Liver (tissue), 9 donors: ENCODE data around the gene BID. TPM values are rescaled to one million over a fixed set of nuclear protein-coding genes. Genes with fewer than 3 reads are reported as not detected.

ENCODE experiments used
- DNase-seq: peaks from one replicate; pipeline ENCODE4 v3.0.0-alpha.2; 2017; ENCODE audit warnings: low spot score
- H3K27ac ChIP-seq, 2 donors: one replicate each; pipeline ENCODE4 v1.7.0; 2013; ENCODE audit warnings: inconsistent platforms in 2 of 2, low read length in 2 of 2, control low read depth in 1 of 2, low read depth in 1 of 2, mild to moderate bottlenecking in 1 of 2
- H3K27me3 ChIP-seq, 4 donors: one replicate each; pipeline versions ENCODE4 v1.6.1 to v1.7.0; 2013; ENCODE audit warnings: low read length in 3 of 4, inconsistent platforms in 1 of 4, mild to moderate bottlenecking in 1 of 4, moderate library complexity in 1 of 4; ENCODE audit not compliant: control insufficient read depth in 4 of 4, insufficient read depth in 4 of 4
- H3K36me3 ChIP-seq, 4 donors: one replicate each; pipeline versions ENCODE4 v1.6.1 to v1.7.0; 2013; ENCODE audit warnings: low read length in 3 of 4, mild to moderate bottlenecking in 3 of 4, low read depth in 1 of 4, moderate library complexity in 1 of 4; ENCODE audit not compliant: control insufficient read depth in 4 of 4, insufficient read depth in 3 of 4
- H3K4me1 ChIP-seq, 4 donors: one replicate each; pipeline versions ENCODE4 v1.6.1 to v1.7.0; 2013; ENCODE audit warnings: low read length in 3 of 4, mild to moderate bottlenecking in 3 of 4, moderate library complexity in 1 of 4; ENCODE audit not compliant: control insufficient read depth in 4 of 4, insufficient read depth in 4 of 4
- H3K4me3 ChIP-seq, 3 donors: one replicate each; pipeline versions ENCODE4 v1.6.1 to v1.7.0; 2013; ENCODE audit warnings: low read length in 3 of 3, control low read depth in 1 of 3, low read depth in 1 of 3, mild to moderate bottlenecking in 1 of 3
- H3K9ac ChIP-seq, 2 donors: one replicate each; pipeline ENCODE4 v1.7.0; 2013; ENCODE audit warnings: low read length in 2 of 2, mild to moderate bottlenecking in 2 of 2, moderate library complexity in 2 of 2, control low read depth in 1 of 2, low read depth in 1 of 2
- H3K9me3 ChIP-seq, 4 donors: one replicate each; pipeline versions ENCODE4 v1.6.1 to v1.7.0; 2013; ENCODE audit warnings: low read length in 3 of 4; ENCODE audit not compliant: control insufficient read depth in 4 of 4
- EGR1 ChIP-seq, 2 donors: IDR thresholded peaks; 2 replicates each; pipeline ENCODE4 v1.6.1; 2016 to 2018; ENCODE audit warnings: antibody characterized with exemption in 2 of 2, low read depth in 2 of 2
- FOXA1 ChIP-seq: IDR thresholded peaks from 2 replicates; pipeline ENCODE4 v1.6.1; 2016; ENCODE audit warnings: antibody characterized with exemption
- FOXA2 ChIP-seq: IDR thresholded peaks from 2 replicates; pipeline ENCODE4 v1.6.1; 2016; ENCODE audit warnings: antibody characterized with exemption
- GABPA ChIP-seq, 2 donors: IDR thresholded peaks in 1 of 2; conservative IDR thresholded peaks in 1 of 2; 2 replicates each; pipeline ENCODE4 v1.6.1; 2016; ENCODE audit warnings: antibody characterized with exemption in 2 of 2, mild to moderate bottlenecking in 1 of 2, moderate library complexity in 1 of 2
- HNF4A ChIP-seq, 2 donors: conservative IDR thresholded peaks; 2 replicates each; pipeline ENCODE4 v1.6.1; 2016; ENCODE audit warnings: antibody characterized with exemption in 2 of 2, mild to moderate bottlenecking in 2 of 2
- HNF4G ChIP-seq: IDR thresholded peaks from 2 replicates; pipeline ENCODE4 v1.6.1; 2016; ENCODE audit warnings: antibody characterized with exemption
- JUND ChIP-seq, 2 donors: IDR thresholded peaks; 2 replicates each; pipeline ENCODE4 v1.6.1; 2016; ENCODE audit warnings: antibody characterized with exemption in 2 of 2
- NR2F2 ChIP-seq: IDR thresholded peaks from 2 replicates; pipeline ENCODE4 v1.6.1; 2016; ENCODE audit warnings: antibody characterized with exemption
- RAD21 ChIP-seq, 2 donors: IDR thresholded peaks; 2 replicates each; pipeline ENCODE4 v1.6.1; 2016; ENCODE audit warnings: antibody characterized with exemption in 2 of 2, mild to moderate bottlenecking in 2 of 2
- RXRA ChIP-seq, 2 donors: IDR thresholded peaks; 2 replicates each; pipeline ENCODE4 v1.6.1; 2017 to 2018; ENCODE audit warnings: antibody characterized with exemption in 2 of 2, mild to moderate bottlenecking in 1 of 2
- SP1 ChIP-seq: IDR thresholded peaks from 2 replicates; pipeline ENCODE4 v1.6.1; 2018; ENCODE audit warnings: antibody characterized with exemption, mild to moderate bottlenecking
- TAF1 ChIP-seq: conservative IDR thresholded peaks from 2 replicates; pipeline ENCODE4 v1.6.1; 2016; ENCODE audit warnings: antibody characterized with exemption, mild to moderate bottlenecking
- YY1 ChIP-seq: IDR thresholded peaks from 2 replicates; pipeline ENCODE4 v1.6.1; 2016; ENCODE audit warnings: antibody characterized with exemption, mild to moderate bottlenecking
- WGBS: extraction: QIAGEN DNeasy Blood & Tissue Kit; methylation state at CpG from one replicate; pipeline ENCODE4 v1.1.7; 2013; 5-methylcytosine and 5-hydroxymethylcytosine counted together
- polyA plus RNA-seq, 2 donors: library from polyadenylated mRNA; stranded (reverse) in 1 of 2; unstranded in 1 of 2; fragments of 200-250 nt in 1 of 2; fragments of >200 nt in 1 of 2; fragmentation: Nextera tagmentation in 1 of 2; extraction: Ambion mirVana in 1 of 2; gene quantifications; one replicate each; pipeline versions ENCODE4 v1.2.1 to v1.2.3, GENCODE V29; 2013 to 2015
- total RNA-seq, 2 donors: library from RNA; depleted of rRNA; stranded (reverse); fragments of >200 nt; gene quantifications; one replicate each; pipeline ENCODE4 v1.2.3, GENCODE V29; 2014
- TF ChIP-seq, protein P1 (sequence below): IDR thresholded peaks from 2 replicates; pipeline ENCODE4 v1.6.1; 2016; ENCODE audit warnings: antibody characterized with exemption
- TF ChIP-seq, protein P2 (sequence below): fragments of 150-350 bp; IDR thresholded peaks from 2 replicates; pipeline ENCODE4 v1.5.1; 2017; ENCODE audit warnings: improper control_type of control experiment, low read depth, low read length; ENCODE audit not compliant: missing input control
- TF ChIP-seq, protein P3 (sequence below): IDR thresholded peaks from 2 replicates; pipeline ENCODE4 v1.6.1; 2016; ENCODE audit warnings: antibody characterized with exemption
- TF ChIP-seq, protein P4 (sequence below): IDR thresholded peaks from 2 replicates; pipeline ENCODE4 v1.6.1; 2016; ENCODE audit warnings: antibody characterized with exemption, mild to moderate bottlenecking
- TF ChIP-seq, protein P5 (sequence below): IDR thresholded peaks from 2 replicates; pipeline ENCODE4 v1.6.1; 2016; ENCODE audit warnings: antibody characterized with exemption
- donor health status: healthy.
- donor health status: healthy.
- donor health status: healthy.
- donor health status: healthy.
- donor health status: healthy.

BID gene
- total and polyA plus RNA-seq, 4 donors, result 28.7 to 66.9 (median 52.6) TPM

DNA sequence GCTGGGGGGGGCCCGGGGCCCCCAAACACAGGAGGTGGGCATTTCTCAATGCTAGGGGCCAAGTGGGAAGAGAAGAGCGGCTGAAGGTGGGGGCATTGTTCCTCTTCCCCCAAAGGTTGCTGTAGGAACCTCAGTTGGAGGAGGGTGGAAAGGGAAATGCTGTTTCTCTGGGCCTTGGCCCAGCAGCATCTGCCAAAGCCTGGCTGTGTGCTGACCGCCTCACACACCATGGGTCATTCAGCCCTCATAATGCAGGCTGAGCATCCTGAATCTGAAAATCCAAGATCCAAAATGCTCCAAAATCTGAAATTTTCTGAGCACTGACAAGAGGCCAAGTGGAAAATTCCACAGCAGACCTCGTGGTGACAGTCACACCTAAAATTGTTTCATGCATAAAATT, 49.0 kb upstream of the BID start:
- Histone ChIP-seq H3K4me1 (no peaks in the 10 kb centered on the region), H3K36me3 (peaks cover 10 to 56% (median 30%) of the 10 kb centered on the region in 4 donors), H3K9me3 (no peaks in the 10 kb centered on the region), H3K9ac (no peak overlapping the region), H3K4me3 (no peak overlapping the region), H3K27ac (no peak overlapping the region), H3K27me3 (no peaks in the 10 kb centered on the region)
- TF ChIP-seq NR2F2, result no peak
- TF ChIP-seq JUND (IDR thresholded peaks at IDR 0.05), result no peak
- no peak for TF ChIP-seq HNF4G
- TF ChIP-seq, protein P1, sequence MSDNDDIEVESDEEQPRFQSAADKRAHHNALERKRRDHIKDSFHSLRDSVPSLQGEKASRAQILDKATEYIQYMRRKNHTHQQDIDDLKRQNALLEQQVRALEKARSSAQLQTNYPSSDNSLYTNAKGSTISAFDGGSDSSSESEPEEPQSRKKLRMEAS, result no peak
- no peak for TF ChIP-seq FOXA2
- no peak for TF ChIP-seq FOXA1
- no peak for TF ChIP-seq EGR1 (IDR thresholded peaks at IDR 0.05; ENCODE audit: low read depth in 2 of 2)
- TF ChIP-seq HNF4A (conservative IDR thresholded peaks at IDR 0.05), result no peak
- TF ChIP-seq YY1, result no peak
- TF ChIP-seq TAF1, result no peak
- TF ChIP-seq, protein P2, sequence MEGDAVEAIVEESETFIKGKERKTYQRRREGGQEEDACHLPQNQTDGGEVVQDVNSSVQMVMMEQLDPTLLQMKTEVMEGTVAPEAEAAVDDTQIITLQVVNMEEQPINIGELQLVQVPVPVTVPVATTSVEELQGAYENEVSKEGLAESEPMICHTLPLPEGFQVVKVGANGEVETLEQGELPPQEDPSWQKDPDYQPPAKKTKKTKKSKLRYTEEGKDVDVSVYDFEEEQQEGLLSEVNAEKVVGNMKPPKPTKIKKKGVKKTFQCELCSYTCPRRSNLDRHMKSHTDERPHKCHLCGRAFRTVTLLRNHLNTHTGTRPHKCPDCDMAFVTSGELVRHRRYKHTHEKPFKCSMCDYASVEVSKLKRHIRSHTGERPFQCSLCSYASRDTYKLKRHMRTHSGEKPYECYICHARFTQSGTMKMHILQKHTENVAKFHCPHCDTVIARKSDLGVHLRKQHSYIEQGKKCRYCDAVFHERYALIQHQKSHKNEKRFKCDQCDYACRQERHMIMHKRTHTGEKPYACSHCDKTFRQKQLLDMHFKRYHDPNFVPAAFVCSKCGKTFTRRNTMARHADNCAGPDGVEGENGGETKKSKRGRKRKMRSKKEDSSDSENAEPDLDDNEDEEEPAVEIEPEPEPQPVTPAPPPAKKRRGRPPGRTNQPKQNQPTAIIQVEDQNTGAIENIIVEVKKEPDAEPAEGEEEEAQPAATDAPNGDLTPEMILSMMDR, result no peak
- TF ChIP-seq, protein P3, sequence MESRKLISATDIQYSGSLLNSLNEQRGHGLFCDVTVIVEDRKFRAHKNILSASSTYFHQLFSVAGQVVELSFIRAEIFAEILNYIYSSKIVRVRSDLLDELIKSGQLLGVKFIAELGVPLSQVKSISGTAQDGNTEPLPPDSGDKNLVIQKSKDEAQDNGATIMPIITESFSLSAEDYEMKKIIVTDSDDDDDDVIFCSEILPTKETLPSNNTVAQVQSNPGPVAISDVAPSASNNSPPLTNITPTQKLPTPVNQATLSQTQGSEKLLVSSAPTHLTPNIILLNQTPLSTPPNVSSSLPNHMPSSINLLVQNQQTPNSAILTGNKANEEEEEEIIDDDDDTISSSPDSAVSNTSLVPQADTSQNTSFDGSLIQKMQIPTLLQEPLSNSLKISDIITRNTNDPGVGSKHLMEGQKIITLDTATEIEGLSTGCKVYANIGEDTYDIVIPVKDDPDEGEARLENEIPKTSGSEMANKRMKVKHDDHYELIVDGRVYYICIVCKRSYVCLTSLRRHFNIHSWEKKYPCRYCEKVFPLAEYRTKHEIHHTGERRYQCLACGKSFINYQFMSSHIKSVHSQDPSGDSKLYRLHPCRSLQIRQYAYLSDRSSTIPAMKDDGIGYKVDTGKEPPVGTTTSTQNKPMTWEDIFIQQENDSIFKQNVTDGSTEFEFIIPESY, result no peak
- TF ChIP-seq SP1, result no peak
- TF ChIP-seq GABPA (IDR thresholded peaks at IDR 0.05 in 1 of 2, conservative IDR thresholded peaks at IDR 0.05 in 1 of 2), result no peak
- TF ChIP-seq, protein P4, sequence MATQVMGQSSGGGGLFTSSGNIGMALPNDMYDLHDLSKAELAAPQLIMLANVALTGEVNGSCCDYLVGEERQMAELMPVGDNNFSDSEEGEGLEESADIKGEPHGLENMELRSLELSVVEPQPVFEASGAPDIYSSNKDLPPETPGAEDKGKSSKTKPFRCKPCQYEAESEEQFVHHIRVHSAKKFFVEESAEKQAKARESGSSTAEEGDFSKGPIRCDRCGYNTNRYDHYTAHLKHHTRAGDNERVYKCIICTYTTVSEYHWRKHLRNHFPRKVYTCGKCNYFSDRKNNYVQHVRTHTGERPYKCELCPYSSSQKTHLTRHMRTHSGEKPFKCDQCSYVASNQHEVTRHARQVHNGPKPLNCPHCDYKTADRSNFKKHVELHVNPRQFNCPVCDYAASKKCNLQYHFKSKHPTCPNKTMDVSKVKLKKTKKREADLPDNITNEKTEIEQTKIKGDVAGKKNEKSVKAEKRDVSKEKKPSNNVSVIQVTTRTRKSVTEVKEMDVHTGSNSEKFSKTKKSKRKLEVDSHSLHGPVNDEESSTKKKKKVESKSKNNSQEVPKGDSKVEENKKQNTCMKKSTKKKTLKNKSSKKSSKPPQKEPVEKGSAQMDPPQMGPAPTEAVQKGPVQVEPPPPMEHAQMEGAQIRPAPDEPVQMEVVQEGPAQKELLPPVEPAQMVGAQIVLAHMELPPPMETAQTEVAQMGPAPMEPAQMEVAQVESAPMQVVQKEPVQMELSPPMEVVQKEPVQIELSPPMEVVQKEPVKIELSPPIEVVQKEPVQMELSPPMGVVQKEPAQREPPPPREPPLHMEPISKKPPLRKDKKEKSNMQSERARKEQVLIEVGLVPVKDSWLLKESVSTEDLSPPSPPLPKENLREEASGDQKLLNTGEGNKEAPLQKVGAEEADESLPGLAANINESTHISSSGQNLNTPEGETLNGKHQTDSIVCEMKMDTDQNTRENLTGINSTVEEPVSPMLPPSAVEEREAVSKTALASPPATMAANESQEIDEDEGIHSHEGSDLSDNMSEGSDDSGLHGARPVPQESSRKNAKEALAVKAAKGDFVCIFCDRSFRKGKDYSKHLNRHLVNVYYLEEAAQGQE, result no peak
- TF ChIP-seq, protein P5, sequence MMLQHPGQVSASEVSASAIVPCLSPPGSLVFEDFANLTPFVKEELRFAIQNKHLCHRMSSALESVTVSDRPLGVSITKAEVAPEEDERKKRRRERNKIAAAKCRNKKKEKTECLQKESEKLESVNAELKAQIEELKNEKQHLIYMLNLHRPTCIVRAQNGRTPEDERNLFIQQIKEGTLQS, result no peak
- TF ChIP-seq RAD21 (IDR thresholded peaks at IDR 0.05), result no peak
- 93% methylated on average over 4 of the region's 4 CpGs for WGBS
- no peak for DNase-seq

DNA sequence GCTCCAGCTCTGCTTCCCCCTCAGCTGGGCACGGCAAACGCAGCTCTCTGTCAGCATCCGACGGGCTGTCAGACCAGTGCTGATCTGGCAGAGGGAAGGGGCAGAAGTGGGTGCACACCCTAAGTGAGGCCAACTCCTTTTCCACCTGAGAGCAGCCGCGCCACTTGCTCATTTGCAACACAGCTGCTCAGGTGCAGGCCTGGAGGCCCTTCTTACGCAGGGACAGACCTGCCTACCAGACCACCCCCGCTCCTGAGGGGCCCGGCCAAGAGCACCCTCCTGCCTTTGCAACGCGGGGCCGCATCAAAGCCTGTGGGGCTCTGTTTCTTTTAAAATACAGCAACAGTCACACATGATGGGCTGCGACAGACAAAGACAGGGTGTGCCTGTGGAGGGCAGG, 47.8 kb upstream of the BID start:
- Histone ChIP-seq H3K27me3 (no peaks in the 10 kb centered on the region), H3K9me3 (no peaks in the 10 kb centered on the region), H3K4me1 (no peaks in the 10 kb centered on the region), H3K27ac (no peak overlapping the region), H3K4me3 (no peak overlapping the region), H3K36me3 (peaks cover 16 to 54% (median 22%) of the 10 kb centered on the region in 4 donors), H3K9ac (no peak overlapping the region)
- 98% methylated on average over 13 of the region's 13 CpGs for WGBS
- no peak for DNase-seq
- TF ChIP-seq, protein P4, result no peak
- TF ChIP-seq HNF4G (no peak), GABPA (IDR thresholded peaks at IDR 0.05 in 1 of 2, conservative IDR thresholded peaks at IDR 0.05 in 1 of 2) (no peak), EGR1 (IDR thresholded peaks at IDR 0.05; ENCODE audit: low read depth in 2 of 2) (no peak), RXRA (IDR thresholded peaks at IDR 0.05) (no peak), NR2F2 (no peak), JUND (IDR thresholded peaks at IDR 0.05) (no peak), TAF1 (no peak), FOXA1 (no peak), RAD21 (IDR thresholded peaks at IDR 0.05) (no peak), HNF4A (conservative IDR thresholded peaks at IDR 0.05) (no peak), SP1 (no peak), FOXA2 (no peak)
- TF ChIP-seq, protein P5, result no peak
- TF ChIP-seq, protein P1, result no peak
